GM23338 (cell line): Measurements from ENCODE around the gene ATF7IP. TPM values are rescaled to one million over a fixed set of nuclear protein-coding genes. Genes with fewer than 3 reads are reported as not detected.
"Not testable (repeated sequence)": the region's sequence is repeated elsewhere in the genome, so short reads cannot be mapped to it uniquely, and the experiment has no call there.

Experiments used
- ATAC-seq: fragments of 200-7000 bp; cut with Tn5 transposase; 3 replicates; pipeline ENCODE4 v1.9.1; 2020
- DNase-seq: peaks from one replicate; pipeline ENCODE4 v3.0.0-alpha.2; 2015; ENCODE audit warnings: low spot score
- H2AFZ ChIP-seq: fragments of 200-600 bp; sonication (generic); 2 replicates; pipeline ENCODE4 v1.8.0; 2016; ENCODE audit warnings: antibody characterized with exemption, mild to moderate bottlenecking, moderate library complexity
- H3F3A ChIP-seq: fragments of 200-600 bp; sonication (generic); replicated peaks from 2 replicates; pipeline ENCODE4 v1.8.0; 2017; ENCODE audit warnings: antibody characterized with exemption, mixed run types, low read depth
- H3K27ac ChIP-seq: fragments of 200-600 bp; sonication (generic); 2 replicates; pipeline ENCODE4 v1.6.1; 2016; ENCODE audit warnings: low read depth
- H3K27me3 ChIP-seq: fragments of 200-600 bp; sonication (generic); 2 replicates; pipeline ENCODE4 v1.8.0; 2016; ENCODE audit warnings: mild to moderate bottlenecking, mixed run types, moderate library complexity; ENCODE audit not compliant: insufficient read depth
- H3K36me3 ChIP-seq: fragments of 200-600 bp; sonication (generic); 2 replicates; pipeline ENCODE4 v1.8.0; 2016; ENCODE audit warnings: mild to moderate bottlenecking; ENCODE audit not compliant: insufficient read depth
- H3K4me1 ChIP-seq: fragments of 200-600 bp; sonication (generic); 2 replicates; pipeline ENCODE4 v1.8.0; 2016; ENCODE audit warnings: mild to moderate bottlenecking, moderate library complexity; ENCODE audit not compliant: insufficient read depth
- H3K4me2 ChIP-seq: fragments of 200-600 bp; sonication (generic); 2 replicates; pipeline ENCODE4 v1.7.1; 2017; ENCODE audit warnings: mixed run types
- H3K4me3 ChIP-seq: fragments of 200-600 bp; sonication (generic); 2 replicates; pipeline ENCODE4 v1.6.1; 2016; ENCODE audit warnings: mixed run types
- H3K79me2 ChIP-seq: fragments of 200-600 bp; sonication (generic); replicated peaks from 2 replicates; pipeline ENCODE4 v1.8.0; 2017; ENCODE audit warnings: mild to moderate bottlenecking; ENCODE audit not compliant: insufficient read depth
- H3K9me2 ChIP-seq: fragments of 200-600 bp; sonication (generic); 2 replicates; pipeline ENCODE4 v1.8.0; 2017; ENCODE audit not compliant: insufficient read depth
- H4K20me1 ChIP-seq: fragments of 200-600 bp; sonication (generic); replicated peaks from 2 replicates; pipeline ENCODE4 v1.8.0; 2017; ENCODE audit warnings: mild to moderate bottlenecking; ENCODE audit not compliant: insufficient read depth
- H3K27ac Mint-ChIP-seq: 2 replicates; pipeline ENCODE4 v1.8.0; 2020; ENCODE audit warnings: inconsistent platforms, mild to moderate bottlenecking, moderate library complexity, mixed read lengths
- H3K27me3 Mint-ChIP-seq: 3 replicates; pipeline ENCODE4 v1.8.0; 2022; ENCODE audit warnings: low read depth, mild to moderate bottlenecking, moderate library complexity, mixed read lengths, inconsistent platforms; ENCODE audit not compliant: insufficient read depth, poor library complexity
- H3K36me3 Mint-ChIP-seq: 3 replicates; pipeline ENCODE4 v1.8.0; 2021; ENCODE audit warnings: low read depth, mild to moderate bottlenecking, inconsistent platforms, moderate library complexity, mixed read lengths
- H3K4me1 Mint-ChIP-seq: 3 replicates; pipeline ENCODE4 v1.8.0; 2020; ENCODE audit warnings: mild to moderate bottlenecking, inconsistent platforms, mixed read lengths
- H3K4me3 Mint-ChIP-seq: 3 replicates; pipeline ENCODE4 v1.8.0; 2021; ENCODE audit warnings: moderate library complexity, mild to moderate bottlenecking, inconsistent platforms, mixed read lengths
- H3K9me3 Mint-ChIP-seq: 3 replicates; pipeline ENCODE4 v1.8.0; 2020; ENCODE audit warnings: moderate library complexity, mild to moderate bottlenecking, inconsistent platforms, mixed read lengths
- CREB1 ChIP-seq: fragments of 250-450 bp; sonication (Bioruptor Pico); IDR thresholded peaks from 2 replicates; pipeline ENCODE4 v1.5.0; 2020; ENCODE audit warnings: low read depth, mild to moderate bottlenecking, moderate library complexity
- EZH2 ChIP-seq: fragments of 200-600 bp; sonication (generic); IDR thresholded peaks from one replicate; pipeline ENCODE4 v1.8.0; 2017; ENCODE audit warnings: antibody characterized with exemption, mild to moderate bottlenecking, low read depth; ENCODE audit not compliant: unreplicated experiment
- EZH2phosphoT487 ChIP-seq: fragments of 200-600 bp; sonication (generic); IDR thresholded peaks from one replicate; pipeline ENCODE4 v1.8.1; 2018; ENCODE audit warnings: antibody characterized with exemption; ENCODE audit not compliant: unreplicated experiment
- JUNB ChIP-seq: IDR thresholded peaks from one replicate; pipeline ENCODE4 v1.6.1; 2016; ENCODE audit warnings: antibody characterized with exemption; ENCODE audit not compliant: unreplicated experiment
- NANOG ChIP-seq: IDR thresholded peaks from 2 replicates; pipeline ENCODE4 v1.6.1; 2016; ENCODE audit warnings: antibody characterized with exemption, borderline replicate concordance
- POLR2AphosphoS5 ChIP-seq: IDR thresholded peaks from 2 replicates; pipeline ENCODE4 v1.6.1; 2016; ENCODE audit warnings: antibody characterized with exemption, low read depth
- STAT1 ChIP-seq: IDR thresholded peaks from one replicate; pipeline ENCODE4 v1.6.1; 2016; ENCODE audit warnings: antibody characterized with exemption; ENCODE audit not compliant: unreplicated experiment
- ZNF114 ChIP-seq: fragments of 250-450 bp; sonication (Bioruptor Pico); IDR thresholded peaks from 2 replicates; pipeline ENCODE4 v1.5.0; 2020; ENCODE audit warnings: mild to moderate bottlenecking, moderate library complexity
- polyA plus RNA-seq: library from polyadenylated mRNA; unstranded; fragments of >200 nt; fragmentation: Nextera tagmentation; extraction: Ambion mirVana; gene quantifications from 2 replicates; pipeline ENCODE4 v1.2.1, GENCODE V29; 2016
- total RNA-seq: library from RNA; depleted of rRNA; stranded (reverse); fragments of >200 nt; shearing (Covaris generic); gene quantifications from 2 replicates; pipeline ENCODE4 v1.2.3, GENCODE V29; 2014
- TF ChIP-seq, protein P1 (sequence below): fragments of 250-450 bp; sonication (Bioruptor Pico); IDR thresholded peaks from 2 replicates; pipeline ENCODE4 v1.5.0; 2020; ENCODE audit warnings: mild to moderate bottlenecking, moderate library complexity
- TF ChIP-seq, protein P2 (sequence below): IDR thresholded peaks from 2 replicates; pipeline ENCODE4 v1.6.1; 2016; ENCODE audit warnings: antibody characterized with exemption

Gene ATF7IP
- total and polyA plus RNA-seq, 2 experiments from 2014 or later = 76.4 to 118 TPM

DNA sequence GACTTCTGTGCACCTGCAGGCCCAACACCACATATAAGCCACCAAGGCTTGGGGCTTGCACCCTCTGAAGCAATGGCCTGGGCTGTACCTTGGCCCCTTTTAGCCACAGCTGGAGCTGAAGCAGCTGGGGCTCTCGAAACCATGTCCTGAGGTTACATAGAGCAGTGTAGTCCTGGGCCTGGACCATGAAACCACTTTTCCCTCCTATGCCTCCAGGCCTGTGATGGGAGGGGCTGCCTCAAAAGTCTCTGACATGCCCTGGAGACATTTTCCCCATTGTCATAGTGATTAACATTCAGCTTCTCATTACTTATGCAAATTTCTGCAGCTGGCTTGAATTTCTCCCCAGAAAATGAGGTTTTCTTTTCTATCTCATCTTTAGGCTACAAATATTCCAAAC, 13.4 kb upstream of the ATF7IP start:
- H3K9me3 Mint-ChIP-seq = peaks cover 66% of the 10 kb centered on the region
- H3K4me3 ChIP-seq = not testable (repeated sequence)

DNA sequence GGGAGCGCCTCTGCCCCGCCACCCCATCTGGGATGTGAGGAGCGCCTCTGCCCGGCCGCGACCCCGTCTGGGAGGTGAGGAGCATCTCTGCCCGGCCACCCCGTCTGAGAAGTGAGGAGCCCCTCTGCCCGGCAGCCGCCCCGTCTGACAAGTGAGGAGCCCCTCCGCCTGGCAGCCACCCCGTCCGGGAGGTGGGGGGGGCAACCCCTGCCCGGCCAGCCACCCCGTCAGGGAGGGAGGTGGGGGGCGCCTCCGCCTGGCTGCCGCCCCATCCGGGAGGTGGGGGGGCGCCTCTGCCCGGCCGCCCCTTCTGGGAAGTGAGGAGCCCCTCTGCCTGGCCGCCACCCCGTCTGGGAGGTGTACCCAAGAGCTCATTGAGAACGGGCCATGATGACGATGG, 10.8 kb upstream of the ATF7IP start:
- not testable (repeated sequence) for H3K27me3 Mint-ChIP-seq, H3K4me3 Mint-ChIP-seq, H3K4me2 ChIP-seq, H3K4me3 ChIP-seq, H2AFZ ChIP-seq, H3K27me3 ChIP-seq, H3K27ac ChIP-seq, H3K27ac Mint-ChIP-seq, DNase-seq, H3K4me1 ChIP-seq, H3K9me2 ChIP-seq, H3K4me1 Mint-ChIP-seq, H4K20me1 ChIP-seq, H3F3A ChIP-seq, H3K79me2 ChIP-seq, ATAC-seq
- peaks cover 15% of the 10 kb centered on the region; the same call in 1 of the 2 replicates for H3K36me3 ChIP-seq
- Mint-ChIP-seq H3K36me3 (peaks cover 46% of the 10 kb centered on the region), H3K9me3 (peaks cover 68% of the 10 kb centered on the region)

More for the DNA sequence above, 13.4 kb upstream of the ATF7IP start:
- not testable (repeated sequence) for H3K27ac Mint-ChIP-seq, H3F3A ChIP-seq, H2AFZ ChIP-seq, H3K27ac ChIP-seq, ATAC-seq, H3K27me3 ChIP-seq, H3K4me3 Mint-ChIP-seq, H3K79me2 ChIP-seq, H3K27me3 Mint-ChIP-seq, H3K4me1 ChIP-seq, H3K4me1 Mint-ChIP-seq, H4K20me1 ChIP-seq, H3K9me2 ChIP-seq, DNase-seq, H3K4me2 ChIP-seq
- H3K36me3 ChIP-seq = peaks cover 16% of the 10 kb centered on the region; the same call in 1 of the 2 replicates
- peaks cover 46% of the 10 kb centered on the region for H3K36me3 Mint-ChIP-seq

DNA sequence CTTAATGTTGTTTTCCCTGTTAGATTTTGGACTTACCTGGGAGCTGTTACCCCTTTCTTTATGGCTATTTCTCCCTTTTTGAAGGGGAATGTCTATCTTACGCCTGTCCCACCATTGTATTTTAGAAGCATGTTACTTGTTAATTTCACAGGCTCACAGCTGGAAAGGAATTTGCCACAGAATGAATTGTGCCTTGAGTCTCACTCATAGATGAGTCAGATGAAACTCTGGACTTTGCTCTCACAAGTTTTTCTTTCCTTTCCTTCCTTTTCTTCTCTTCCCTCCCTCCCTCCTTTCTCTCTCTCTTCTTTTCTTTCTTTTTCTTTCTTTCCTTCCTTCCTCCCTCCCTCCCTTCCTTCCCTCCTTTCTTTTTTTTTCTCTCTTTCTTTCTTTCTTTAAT, 9.3 kb upstream of the ATF7IP start:
- no peak overlapping the region for H2AFZ ChIP-seq
- H3K36me3 Mint-ChIP-seq = peaks cover 33% of the 10 kb centered on the region
- no peak for DNase-seq
- no peaks in the 10 kb centered on the region for H4K20me1 ChIP-seq
- no peaks in the 10 kb centered on the region for H3K79me2 ChIP-seq
- H3K4me2 ChIP-seq = no peak overlapping the region
- ATAC-seq = no peak
- peaks cover 54% of the 10 kb centered on the region for H3K9me3 Mint-ChIP-seq
- no peak overlapping the region for H3K4me3 Mint-ChIP-seq
- no peaks in the 10 kb centered on the region for H3F3A ChIP-seq
- no peak overlapping the region for H3K27ac ChIP-seq
- no peaks in the 10 kb centered on the region for H3K27me3 ChIP-seq
- no peak overlapping the region for H3K27ac Mint-ChIP-seq
- H3K4me1 ChIP-seq = no peaks in the 10 kb centered on the region
- H3K27me3 Mint-ChIP-seq = peaks cover 5% of the 10 kb centered on the region
- H3K4me1 Mint-ChIP-seq = no peaks in the 10 kb centered on the region
- H3K9me2 ChIP-seq = 0 out of 2 replicates have a peak, but pooled peaks cover 10% of the 10 kb centered on the region
- peaks cover 13% of the 10 kb centered on the region; the same call in 1 of the 2 replicates for H3K36me3 ChIP-seq
- H3K4me3 ChIP-seq = no peak overlapping the region
- TF ChIP-seq, protein P1, sequence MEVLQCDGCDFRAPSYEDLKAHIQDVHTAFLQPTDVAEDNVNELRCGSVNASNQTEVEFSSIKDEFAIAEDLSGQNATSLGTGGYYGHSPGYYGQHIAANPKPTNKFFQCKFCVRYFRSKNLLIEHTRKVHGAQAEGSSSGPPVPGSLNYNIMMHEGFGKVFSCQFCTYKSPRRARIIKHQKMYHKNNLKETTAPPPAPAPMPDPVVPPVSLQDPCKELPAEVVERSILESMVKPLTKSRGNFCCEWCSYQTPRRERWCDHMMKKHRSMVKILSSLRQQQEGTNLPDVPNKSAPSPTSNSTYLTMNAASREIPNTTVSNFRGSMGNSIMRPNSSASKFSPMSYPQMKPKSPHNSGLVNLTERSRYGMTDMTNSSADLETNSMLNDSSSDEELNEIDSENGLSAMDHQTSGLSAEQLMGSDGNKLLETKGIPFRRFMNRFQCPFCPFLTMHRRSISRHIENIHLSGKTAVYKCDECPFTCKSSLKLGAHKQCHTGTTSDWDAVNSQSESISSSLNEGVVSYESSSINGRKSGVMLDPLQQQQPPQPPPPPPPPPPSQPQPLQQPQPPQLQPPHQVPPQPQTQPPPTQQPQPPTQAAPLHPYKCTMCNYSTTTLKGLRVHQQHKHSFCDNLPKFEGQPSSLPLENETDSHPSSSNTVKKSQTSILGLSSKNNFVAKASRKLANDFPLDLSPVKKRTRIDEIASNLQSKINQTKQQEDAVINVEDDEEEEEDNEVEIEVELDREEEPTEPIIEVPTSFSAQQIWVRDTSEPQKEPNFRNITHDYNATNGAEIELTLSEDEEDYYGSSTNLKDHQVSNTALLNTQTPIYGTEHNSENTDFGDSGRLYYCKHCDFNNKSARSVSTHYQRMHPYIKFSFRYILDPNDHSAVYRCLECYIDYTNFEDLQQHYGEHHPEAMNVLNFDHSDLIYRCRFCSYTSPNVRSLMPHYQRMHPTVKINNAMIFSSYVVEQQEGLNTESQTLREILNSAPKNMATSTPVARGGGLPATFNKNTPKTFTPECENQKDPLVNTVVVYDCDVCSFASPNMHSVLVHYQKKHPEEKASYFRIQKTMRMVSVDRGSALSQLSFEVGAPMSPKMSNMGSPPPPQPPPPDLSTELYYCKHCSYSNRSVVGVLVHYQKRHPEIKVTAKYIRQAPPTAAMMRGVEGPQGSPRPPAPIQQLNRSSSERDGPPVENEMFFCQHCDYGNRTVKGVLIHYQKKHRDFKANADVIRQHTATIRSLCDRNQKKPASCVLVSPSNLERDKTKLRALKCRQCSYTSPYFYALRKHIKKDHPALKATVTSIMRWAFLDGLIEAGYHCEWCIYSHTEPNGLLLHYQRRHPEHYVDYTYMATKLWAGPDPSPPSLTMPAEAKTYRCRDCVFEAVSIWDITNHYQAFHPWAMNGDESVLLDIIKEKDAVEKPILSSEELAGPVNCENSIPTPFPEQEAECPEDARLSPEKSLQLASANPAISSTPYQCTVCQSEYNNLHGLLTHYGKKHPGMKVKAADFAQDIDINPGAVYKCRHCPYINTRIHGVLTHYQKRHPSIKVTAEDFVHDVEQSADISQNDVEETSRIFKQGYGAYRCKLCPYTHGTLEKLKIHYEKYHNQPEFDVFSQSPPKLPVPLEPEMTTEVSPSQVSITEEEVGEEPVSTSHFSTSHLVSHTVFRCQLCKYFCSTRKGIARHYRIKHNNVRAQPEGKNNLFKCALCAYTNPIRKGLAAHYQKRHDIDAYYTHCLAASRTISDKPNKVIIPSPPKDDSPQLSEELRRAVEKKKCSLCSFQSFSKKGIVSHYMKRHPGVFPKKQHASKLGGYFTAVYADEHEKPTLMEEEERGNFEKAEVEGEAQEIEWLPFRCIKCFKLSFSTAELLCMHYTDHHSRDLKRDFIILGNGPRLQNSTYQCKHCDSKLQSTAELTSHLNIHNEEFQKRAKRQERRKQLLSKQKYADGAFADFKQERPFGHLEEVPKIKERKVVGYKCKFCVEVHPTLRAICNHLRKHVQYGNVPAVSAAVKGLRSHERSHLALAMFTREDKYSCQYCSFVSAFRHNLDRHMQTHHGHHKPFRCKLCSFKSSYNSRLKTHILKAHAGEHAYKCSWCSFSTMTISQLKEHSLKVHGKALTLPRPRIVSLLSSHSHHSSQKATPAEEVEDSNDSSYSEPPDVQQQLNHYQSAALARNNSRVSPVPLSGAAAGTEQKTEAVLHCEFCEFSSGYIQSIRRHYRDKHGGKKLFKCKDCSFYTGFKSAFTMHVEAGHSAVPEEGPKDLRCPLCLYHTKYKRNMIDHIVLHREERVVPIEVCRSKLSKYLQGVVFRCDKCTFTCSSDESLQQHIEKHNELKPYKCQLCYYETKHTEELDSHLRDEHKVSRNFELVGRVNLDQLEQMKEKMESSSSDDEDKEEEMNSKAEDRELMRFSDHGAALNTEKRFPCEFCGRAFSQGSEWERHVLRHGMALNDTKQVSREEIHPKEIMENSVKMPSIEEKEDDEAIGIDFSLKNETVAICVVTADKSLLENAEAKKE (CRISPR knock-in tag) = no peak
- no peak for TF ChIP-seq ZNF114 (CRISPR knock-in tag)
- TF ChIP-seq, protein P2, sequence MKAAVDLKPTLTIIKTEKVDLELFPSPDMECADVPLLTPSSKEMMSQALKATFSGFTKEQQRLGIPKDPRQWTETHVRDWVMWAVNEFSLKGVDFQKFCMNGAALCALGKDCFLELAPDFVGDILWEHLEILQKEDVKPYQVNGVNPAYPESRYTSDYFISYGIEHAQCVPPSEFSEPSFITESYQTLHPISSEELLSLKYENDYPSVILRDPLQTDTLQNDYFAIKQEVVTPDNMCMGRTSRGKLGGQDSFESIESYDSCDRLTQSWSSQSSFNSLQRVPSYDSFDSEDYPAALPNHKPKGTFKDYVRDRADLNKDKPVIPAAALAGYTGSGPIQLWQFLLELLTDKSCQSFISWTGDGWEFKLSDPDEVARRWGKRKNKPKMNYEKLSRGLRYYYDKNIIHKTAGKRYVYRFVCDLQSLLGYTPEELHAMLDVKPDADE = no peak
- TF ChIP-seq EZH2phosphoT487 = no peak
- TF ChIP-seq NANOG = no peak
- no peak for TF ChIP-seq EZH2
- no peak for TF ChIP-seq POLR2AphosphoS5
- no peak for TF ChIP-seq JUNB
- TF ChIP-seq CREB1 (CRISPR knock-in tag) = no peak
- TF ChIP-seq STAT1 = no peak
